Measurements from ENCODE around the gene RAB11FIP2.
"Not testable (repeated sequence)": the region's sequence is repeated elsewhere in the genome, so short reads cannot be mapped to it uniquely, and the experiment has no call there.

The RAB11FIP2 gene, protein sequence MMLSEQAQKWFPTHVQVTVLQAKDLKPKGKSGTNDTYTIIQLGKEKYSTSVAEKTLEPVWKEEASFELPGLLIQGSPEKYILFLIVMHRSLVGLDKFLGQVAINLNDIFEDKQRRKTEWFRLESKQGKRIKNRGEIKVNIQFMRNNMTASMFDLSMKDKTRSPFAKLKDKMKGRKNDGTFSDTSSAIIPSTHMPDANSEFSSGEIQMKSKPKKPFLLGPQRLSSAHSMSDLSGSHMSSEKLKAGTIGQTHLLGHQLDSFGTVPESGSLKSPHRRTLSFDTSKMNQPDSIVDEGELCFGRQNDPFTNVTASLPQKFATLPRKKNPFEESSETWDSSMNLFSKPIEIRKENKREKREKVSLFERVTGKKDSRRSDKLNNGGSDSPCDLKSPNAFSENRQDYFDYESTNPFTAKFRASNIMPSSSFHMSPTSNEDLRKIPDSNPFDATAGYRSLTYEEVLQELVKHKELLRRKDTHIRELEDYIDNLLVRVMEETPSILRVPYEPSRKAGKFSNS

GRCh38 chr10:118046395-118047156 is at the start of gene RAB11FIP2:
RAB11FIP2 (minus strand) TSS chr10:118046941; CDS start chr10:118046163, 778 bp downstream.
- DNase-seq, result peak; percentile 83

DNA sequence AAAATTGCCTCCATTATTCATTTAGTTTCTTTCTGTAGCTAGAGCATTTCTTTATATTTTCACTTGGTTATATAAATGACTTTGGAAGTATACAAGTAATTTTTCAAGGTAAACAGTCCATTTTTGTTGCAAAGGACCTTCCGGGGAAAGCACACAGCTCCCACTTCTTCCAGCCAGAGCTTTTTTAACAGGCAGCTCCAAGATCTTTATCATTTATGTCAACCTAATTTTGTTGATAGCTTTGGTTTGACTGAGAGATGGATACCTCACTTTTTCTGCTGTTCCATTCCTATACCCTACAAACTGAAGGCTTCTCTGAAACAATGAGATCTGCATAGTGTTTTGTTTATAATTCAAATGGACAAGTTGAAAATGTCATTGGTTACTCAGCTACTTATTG is 49.3 kb upstream of the RAB11FIP2 start:
- DNase-seq, result no peak

- no peak for DNase-seq
Observed at GRCh38 chr10:118092209-118092608, 45.5 kb upstream of the RAB11FIP2 start.

- DNase-seq, result no peak
Observed at GRCh38 chr10:118080817-118081216, 34.1 kb upstream of the RAB11FIP2 start.

- no peak for DNase-seq
Observed at GRCh38 chr10:118076705-118077104, 30.0 kb upstream of the RAB11FIP2 start.

- no peak for DNase-seq
Observed at GRCh38 chr10:118072840-118073239, 26.1 kb upstream of the RAB11FIP2 start.

GRCh38 chr10:118067389-118067788 is 20.6 kb upstream of the RAB11FIP2 start:
- not testable (repeated sequence) for DNase-seq

GRCh38 chr10:118062798-118063238 is 16.1 kb upstream of the RAB11FIP2 start:
- no peak for DNase-seq

- no peak for DNase-seq
Observed at GRCh38 chr10:118058371-118058770, 11.6 kb upstream of the RAB11FIP2 start.

- DNase-seq, result no peak
Observed at GRCh38 chr10:118057361-118057760, 10.6 kb upstream of the RAB11FIP2 start.

DNA sequence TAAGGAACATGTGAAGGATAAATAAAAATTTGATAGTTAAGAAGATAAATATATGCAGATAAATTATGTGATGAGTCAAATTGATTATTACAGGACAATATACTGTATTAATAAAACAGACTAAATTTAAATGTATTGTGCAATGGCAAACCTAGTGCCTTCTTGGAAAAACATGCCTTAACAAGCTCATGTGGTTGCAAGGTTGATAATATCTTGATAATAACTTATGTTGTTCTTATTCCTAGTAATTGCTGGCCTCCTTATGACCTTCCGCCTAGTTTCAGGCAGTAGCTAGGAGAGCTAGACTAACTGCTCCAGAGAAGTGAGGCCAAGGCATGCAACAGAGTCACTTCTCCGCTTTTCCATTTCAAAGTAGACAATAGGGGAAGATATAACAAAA is 7.6 kb upstream of the RAB11FIP2 start:
- no peak for DNase-seq

DNA sequence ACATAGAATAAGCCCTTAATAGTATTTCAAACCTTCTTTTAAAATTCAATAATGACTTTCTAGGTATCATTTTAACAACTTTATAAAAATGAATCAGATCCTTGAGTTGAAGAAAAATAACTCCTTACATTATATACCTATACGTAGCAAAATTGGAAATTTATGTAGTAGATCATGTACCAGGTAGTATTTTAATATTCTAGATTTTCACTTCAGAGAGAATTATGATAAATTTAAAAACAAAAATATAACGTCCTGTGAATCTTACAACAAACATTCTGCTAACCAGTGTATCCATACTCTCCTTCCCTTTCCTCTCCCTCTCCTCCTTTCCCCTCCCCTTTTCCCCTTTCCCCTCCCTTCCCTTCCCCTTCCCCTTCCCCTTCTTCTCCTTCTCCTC is 6.1 kb upstream of the RAB11FIP2 start:
- DNase-seq, result no peak

DNA sequence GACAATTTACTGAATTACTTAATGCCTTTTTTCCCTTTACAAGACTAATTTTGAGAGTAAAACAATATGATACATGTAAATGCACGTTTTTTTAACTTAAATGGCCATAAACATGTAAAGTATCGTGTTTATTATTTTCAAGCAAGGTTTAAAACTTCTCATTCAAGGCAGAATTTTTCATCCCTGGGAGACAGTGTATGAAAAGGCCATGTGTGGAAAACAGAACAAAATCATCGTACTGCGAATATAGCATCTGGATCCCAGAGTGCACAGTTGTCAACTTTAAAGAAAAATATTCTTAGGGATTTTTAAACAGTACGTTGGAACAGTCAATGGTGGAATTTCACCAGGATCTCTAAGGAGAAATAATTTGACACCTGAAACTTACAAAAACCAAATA is 1.1 kb upstream of the RAB11FIP2 start:
- no peak for DNase-seq

DNA sequence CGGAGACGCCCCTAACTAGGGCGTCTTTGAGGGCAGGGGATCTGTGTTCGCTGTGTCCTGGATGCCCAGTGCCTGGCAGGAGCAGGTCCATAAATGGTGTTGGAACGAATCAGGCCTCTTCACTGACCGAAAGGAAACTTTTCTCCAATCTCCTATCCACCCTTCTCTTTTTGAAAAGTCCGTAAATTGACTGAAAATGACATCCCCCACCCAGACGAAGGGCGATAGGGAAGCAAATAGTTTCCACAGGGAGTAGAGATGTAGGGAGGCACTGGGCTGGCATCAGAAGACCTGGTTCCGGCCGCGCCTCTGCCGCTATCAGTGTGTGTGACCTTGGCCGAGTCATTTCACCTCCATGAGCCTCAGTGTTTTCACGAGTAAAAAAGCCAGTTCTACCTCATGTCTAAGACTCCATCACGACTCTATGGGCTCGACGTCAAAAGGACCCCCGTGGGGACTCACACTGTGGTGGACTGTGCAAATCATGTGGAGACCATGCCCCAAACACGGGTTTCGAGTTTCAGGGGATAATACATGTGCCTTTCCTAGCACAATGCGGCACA is 497 bp upstream of the RAB11FIP2 start:
- DNase-seq, result no peak

DNA sequence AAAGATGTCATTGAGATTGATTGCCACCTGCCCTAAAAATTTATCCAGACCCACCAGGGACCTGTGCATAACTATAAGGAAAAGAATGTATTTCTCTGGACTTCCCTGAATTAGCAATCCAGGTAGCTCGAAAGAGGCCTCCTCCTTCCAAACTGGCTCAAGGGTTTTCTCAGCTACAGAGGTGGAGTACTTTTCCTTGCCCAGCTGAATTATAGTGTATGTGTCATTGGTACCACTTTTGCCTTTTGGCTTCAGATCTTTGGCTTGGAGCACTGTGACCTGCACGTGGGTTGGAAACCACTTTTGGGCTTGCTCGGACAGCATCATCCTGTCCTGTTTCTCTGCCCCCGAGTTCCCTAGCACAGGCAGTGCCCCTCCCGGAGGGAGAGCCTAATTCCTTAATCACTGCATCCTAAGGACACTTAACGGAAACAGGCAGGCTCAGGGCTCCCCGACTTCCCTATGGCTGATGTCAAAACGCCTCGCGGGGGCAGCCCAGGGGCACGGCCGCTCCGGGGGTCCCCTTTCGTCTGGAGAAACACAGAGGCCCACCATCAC is 825 bp downstream of the RAB11FIP2 start:
- no peak for DNase-seq

DNA sequence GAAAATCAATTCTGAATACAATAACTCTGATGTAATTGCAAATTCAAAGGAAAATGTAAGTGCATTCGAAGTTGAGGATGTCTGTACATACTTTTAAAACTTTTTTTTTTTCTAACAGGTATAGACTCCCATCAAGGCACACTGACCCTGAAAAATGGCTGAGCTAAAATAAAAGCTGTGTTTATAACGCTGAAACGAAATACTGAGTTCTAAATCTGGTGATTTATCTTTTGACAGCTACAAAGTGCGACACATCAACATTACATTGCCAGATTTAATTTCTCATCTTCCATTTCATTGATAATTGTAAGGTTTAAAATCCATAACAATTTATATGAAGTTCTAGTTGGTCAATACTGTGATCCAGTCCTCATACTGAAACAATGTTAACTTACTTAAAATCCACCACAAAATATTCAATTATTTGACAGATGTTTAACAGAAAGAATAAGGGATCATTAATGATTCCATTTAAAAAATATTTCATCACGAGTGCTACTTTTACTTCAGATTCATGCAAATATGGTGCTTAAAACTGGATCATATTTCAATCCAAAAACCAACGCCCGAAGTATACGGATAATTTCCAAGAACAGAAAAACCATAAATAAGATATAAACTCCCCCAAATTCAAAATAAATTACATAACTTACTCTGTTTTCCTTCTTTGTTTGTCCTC is 1.4 kb downstream of the RAB11FIP2 start:
- no peak for DNase-seq

DNA sequence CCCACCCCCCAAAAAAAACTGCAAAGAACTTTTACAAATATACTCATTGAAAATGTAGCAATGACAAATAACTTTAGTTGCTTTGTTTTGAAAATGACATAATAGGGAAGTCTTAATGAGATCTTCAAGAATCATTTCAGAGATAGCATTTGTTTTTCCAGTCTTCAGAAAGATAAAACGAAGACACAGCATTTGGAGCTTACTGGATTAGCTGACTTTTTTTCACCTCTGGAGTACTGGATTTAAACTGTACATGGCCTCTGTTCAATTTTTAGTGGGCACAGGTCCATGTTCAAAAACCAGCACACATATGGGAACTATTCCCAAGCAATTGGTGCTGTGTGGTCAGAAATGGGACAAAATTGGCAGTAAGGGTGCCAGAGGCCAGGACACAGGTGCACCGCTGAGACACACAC is 3.9 kb downstream of the RAB11FIP2 start:
- DNase-seq, result no peak

DNA sequence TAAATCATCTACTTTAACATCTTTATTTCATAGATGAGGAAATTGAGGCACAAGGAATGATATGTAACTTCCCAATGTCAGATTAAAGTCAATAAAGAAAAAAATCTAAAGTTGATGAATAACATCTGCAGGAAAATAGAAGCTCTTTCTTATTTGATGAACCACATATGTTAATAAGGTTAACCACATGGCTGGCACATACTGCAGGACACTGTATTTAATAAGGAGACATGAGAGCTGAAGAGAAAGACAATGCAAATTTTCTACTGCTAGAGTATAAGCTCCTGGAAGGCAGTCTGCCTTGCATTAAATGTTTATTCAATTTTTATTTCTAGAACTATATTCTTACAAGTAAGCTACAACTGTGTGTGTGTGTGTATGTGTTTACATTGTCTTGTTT is 4.4 kb downstream of the RAB11FIP2 start:
- DNase-seq, result no peak

- DNase-seq, result no peak
Observed at GRCh38 chr10:118041316-118041715, 5.4 kb downstream of the RAB11FIP2 start.

DNA sequence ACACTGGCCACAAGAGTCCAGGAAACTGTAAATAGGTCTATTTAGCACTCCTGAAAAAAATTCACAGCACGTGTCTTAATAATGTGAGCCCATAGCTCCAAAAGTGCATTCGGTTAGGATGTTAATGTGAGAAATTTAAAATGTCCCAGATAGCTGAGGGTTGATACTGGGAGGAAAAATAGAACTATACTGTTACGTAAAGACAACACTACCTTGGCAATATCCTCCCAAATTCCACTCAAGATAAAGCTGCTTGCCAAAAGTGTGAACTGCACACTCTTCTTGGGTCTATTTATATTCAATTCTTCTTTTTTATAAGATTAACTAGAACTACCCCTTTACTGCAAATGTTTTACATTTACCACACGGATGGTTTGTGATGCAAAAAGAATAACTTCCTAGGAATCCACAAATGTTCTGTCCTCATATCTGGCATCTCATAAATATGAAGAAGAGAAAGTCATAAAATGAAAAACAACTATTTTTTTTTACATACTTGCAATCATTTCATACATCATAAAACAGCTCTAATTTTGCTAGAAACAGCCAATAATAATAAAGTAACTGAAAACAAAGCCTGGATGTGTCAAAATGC is 10.4 kb downstream of the RAB11FIP2 start:
- no peak for DNase-seq

DNA sequence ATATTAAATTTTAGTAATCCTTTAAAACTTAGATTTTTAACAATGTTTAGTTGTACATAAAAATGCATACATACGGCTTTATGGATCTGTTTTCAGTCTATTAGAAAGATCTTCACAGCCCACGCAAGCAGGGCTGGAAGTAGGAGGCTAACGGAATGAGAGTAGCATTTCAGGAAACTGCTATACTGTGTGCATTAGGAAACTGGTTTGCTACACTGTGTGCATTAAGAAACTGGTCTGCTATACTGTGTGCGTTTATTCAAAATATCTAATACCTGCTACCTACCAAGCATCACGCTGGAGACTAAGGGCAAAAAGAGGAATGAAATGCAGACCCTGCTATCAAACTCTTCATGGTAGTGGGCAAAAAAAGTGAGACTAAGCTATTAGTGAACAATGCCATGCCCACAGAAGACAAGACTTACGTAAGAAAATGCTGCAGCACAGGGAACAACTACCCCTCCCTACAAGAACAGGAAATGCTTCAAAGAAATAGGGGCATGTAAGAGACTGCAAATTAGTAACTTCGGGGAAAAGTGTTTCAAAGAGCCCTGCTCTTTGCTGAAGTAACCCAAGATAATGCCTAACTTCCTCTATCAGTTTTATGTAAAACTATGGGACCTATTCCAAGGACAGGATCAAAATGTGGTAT is 11.3 kb downstream of the RAB11FIP2 start:
- DNase-seq, result no peak

- no peak for DNase-seq
Observed at GRCh38 chr10:118034791-118035261, 11.9 kb downstream of the RAB11FIP2 start.
